Measurements from ENCODE around the gene VKORC1L1. TPM values are rescaled to one million over a fixed set of nuclear protein-coding genes. Genes with fewer than 3 reads are reported as not detected.
"Not testable (repeated sequence)": the region's sequence is repeated elsewhere in the genome, so short reads cannot be mapped to it uniquely, and the experiment has no call there.

VKORC1L1 gene
- total RNA-seq, 2 experiments from 2014 or later = 14.9 to 16.1 TPM

GRCh38 chr7:65991829-65992228 lies 119.0 kb downstream of the VKORC1L1 start:
- H3K4me1 Mint-ChIP-seq (ENCODE audit: low read depth); H3K27me3 Mint-ChIP-seq; POLR2A ChIA-PET; H3K36me3 Mint-ChIP-seq; H3K27ac Mint-ChIP-seq; CTCF ChIA-PET; H3K4me3 Mint-ChIP-seq; intact Hi-C loops (cut with micrococcal nuclease); H3K9me3 Mint-ChIP-seq; DNase-seq: not testable (repeated sequence)

DNA sequence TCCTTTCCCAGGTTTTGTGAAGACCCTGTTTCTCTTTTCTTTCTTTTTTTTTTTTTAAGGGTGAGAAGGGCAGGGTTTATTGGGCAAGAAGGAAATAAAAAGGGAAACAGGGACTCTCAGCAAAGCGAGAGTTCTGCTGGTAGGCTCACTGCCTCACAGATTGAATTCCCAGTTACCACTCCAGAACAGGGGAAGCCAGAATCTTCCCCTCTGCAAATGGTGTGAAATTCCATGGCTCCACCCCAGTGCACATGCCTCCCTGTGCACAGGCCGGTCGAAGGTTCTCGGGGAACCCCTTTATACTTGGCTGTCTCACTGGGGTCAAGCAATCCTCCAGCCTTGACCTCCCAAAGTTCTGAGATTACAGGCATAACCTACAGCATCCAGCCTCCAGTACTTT lies 119.7 kb downstream of the VKORC1L1 start:
- Mint-ChIP-seq H3K27me3 (no peaks in the 10 kb centered on the region), H3K4me3 (no peak overlapping the region), H3K27ac (no peak overlapping the region), H3K36me3 (no peaks in the 10 kb centered on the region), H3K9me3 (no peaks in the 10 kb centered on the region), H3K4me1 (ENCODE audit: low read depth) (no peaks in the 10 kb centered on the region)
- intact Hi-C loops (cut with micrococcal nuclease) = no loop called here
- ChIA-PET POLR2A (no interaction called here), CTCF (no interaction called here)
- DNase-seq = no peak

- H3K27me3 Mint-ChIP-seq; DNase-seq; H3K27ac Mint-ChIP-seq; H3K36me3 Mint-ChIP-seq; CTCF ChIA-PET; H3K4me1 Mint-ChIP-seq (ENCODE audit: low read depth); POLR2A ChIA-PET; H3K9me3 Mint-ChIP-seq; H3K4me3 Mint-ChIP-seq; intact Hi-C loops (cut with micrococcal nuclease): not testable (repeated sequence)
Observed at GRCh38 chr7:65994984-65995383, 122.1 kb downstream of the VKORC1L1 start.

DNA sequence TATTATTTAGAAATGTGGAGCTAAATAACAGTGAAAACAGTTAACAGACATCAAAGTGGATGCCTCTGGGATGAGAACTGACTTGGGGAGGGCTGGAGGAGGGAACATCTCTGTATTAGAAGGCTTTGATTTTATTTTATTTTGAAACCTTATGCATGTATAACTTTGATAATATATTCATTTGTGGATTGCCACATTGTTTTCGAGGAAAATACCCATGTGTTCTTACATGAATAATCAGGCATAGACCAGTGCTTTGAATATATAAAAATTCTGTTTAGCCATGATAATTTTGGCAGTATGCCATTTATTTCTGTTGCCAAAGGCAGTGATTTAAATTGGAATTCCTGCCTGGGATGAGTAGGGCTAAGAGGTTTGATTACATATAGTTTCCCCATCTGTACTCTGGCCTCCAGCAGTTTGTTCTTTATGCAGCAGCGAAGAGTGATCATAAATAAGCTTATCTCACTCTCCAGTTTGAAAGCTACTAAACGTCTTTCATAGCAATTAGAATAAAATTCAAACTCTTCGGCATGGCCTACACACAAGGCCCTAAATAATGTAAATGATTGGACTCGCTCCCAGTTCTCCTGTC lies 128.0 kb downstream of the VKORC1L1 start:
- H3K4me3 Mint-ChIP-seq; H3K27ac Mint-ChIP-seq; H3K36me3 Mint-ChIP-seq; POLR2A ChIA-PET; H3K27me3 Mint-ChIP-seq; H3K4me1 Mint-ChIP-seq (ENCODE audit: low read depth); H3K9me3 Mint-ChIP-seq; intact Hi-C loops (cut with micrococcal nuclease); DNase-seq: not testable (repeated sequence)
- CTCF ChIA-PET = interaction anchor here (0.5 kb wide), 1 partner anchor 30 kb away, joined by 3 read pairs; no protein-coding TSS in a partner anchor

- POLR2A ChIA-PET; H3K27me3 Mint-ChIP-seq; H3K9me3 Mint-ChIP-seq; H3K36me3 Mint-ChIP-seq; H3K4me3 Mint-ChIP-seq; DNase-seq; H3K27ac Mint-ChIP-seq; H3K4me1 Mint-ChIP-seq (ENCODE audit: low read depth); intact Hi-C loops (cut with micrococcal nuclease); CTCF ChIA-PET: not testable (repeated sequence)
Observed at GRCh38 chr7:66005115-66005671, 132.3 kb downstream of the VKORC1L1 start.

GRCh38 chr7:66007232-66007631 lies 134.4 kb downstream of the VKORC1L1 start:
- no peak overlapping the region for H3K4me3 Mint-ChIP-seq
- no peaks in the 10 kb centered on the region for H3K27me3 Mint-ChIP-seq
- no peak overlapping the region for H3K27ac Mint-ChIP-seq
- no peaks in the 10 kb centered on the region for H3K9me3 Mint-ChIP-seq
- H3K4me1 Mint-ChIP-seq (ENCODE audit: low read depth) = no peaks in the 10 kb centered on the region
- no peaks in the 10 kb centered on the region for H3K36me3 Mint-ChIP-seq
- CTCF ChIA-PET = no interaction called here
- intact Hi-C loops (cut with micrococcal nuclease) = no loop called here
- POLR2A ChIA-PET = no interaction called here
- no peak for DNase-seq

Other genes starting within 250 kb of the VKORC1L1 start
- 10 to 100 TPM; 53.1 to 56.6 TPM for gene GUSB, start 109.1 kb downstream of the VKORC1L1 start, total RNA-seq
- gene ASL, start 202.7 kb downstream of the VKORC1L1 start, total RNA-seq = 10 to 100 TPM; 26.2 to 26.8 TPM
- gene CRCP, start 241.8 kb downstream of the VKORC1L1 start, total RNA-seq = 10 to 100 TPM; 19.3 to 19.6 TPM